ENCODE results near the gene EPS8.
"Not testable (repeated sequence)": the region's sequence is repeated elsewhere in the genome, so short reads cannot be mapped to it uniquely, and the experiment has no call there.

EPS8 gene

GRCh38 chr12:15633201-15633600 is 156.0 kb downstream of the EPS8 start:
- DNase-seq = no peak

- DNase-seq = no peak
Observed at GRCh38 chr12:15632708-15633107, 156.5 kb downstream of the EPS8 start.

DNA sequence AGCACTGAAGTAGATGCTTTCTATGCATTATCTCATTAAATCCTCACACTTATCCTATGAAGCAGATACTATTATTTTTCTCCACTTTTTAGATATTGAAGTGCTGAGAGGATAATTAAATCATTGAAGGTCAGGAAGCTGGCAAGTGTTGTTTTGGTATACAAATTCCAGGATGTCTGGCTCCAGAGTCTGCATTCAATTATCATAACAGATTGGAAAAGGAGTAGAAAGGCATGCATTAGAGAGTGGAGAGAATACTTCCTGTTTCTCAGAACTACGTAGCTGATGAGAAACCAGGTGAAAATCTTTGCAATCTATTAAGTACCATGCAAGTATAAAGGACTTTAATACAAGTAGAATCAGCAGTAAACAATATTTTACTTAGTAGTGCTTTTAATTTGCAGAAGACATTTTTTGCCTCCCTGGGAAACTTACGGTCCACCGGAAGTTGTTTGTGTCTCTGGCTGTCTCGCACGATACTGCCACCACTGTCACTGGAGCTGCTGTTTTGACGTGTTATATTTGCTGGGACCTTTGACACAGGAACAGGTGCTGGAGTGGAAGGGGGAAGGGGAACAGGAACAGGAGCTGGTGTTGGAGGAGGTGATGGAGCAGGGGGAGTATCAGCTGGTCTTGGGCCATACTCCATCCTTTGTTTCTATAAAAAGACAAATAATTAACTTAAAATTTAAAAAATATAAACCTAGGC is 158.0 kb downstream of the EPS8 start:
- DNase-seq = no peak

- DNase-seq = no peak
Observed at GRCh38 chr12:15629761-15630160, 159.4 kb downstream of the EPS8 start.

GRCh38 chr12:15629108-15629507 is 160.1 kb downstream of the EPS8 start:
- no peak for DNase-seq

DNA sequence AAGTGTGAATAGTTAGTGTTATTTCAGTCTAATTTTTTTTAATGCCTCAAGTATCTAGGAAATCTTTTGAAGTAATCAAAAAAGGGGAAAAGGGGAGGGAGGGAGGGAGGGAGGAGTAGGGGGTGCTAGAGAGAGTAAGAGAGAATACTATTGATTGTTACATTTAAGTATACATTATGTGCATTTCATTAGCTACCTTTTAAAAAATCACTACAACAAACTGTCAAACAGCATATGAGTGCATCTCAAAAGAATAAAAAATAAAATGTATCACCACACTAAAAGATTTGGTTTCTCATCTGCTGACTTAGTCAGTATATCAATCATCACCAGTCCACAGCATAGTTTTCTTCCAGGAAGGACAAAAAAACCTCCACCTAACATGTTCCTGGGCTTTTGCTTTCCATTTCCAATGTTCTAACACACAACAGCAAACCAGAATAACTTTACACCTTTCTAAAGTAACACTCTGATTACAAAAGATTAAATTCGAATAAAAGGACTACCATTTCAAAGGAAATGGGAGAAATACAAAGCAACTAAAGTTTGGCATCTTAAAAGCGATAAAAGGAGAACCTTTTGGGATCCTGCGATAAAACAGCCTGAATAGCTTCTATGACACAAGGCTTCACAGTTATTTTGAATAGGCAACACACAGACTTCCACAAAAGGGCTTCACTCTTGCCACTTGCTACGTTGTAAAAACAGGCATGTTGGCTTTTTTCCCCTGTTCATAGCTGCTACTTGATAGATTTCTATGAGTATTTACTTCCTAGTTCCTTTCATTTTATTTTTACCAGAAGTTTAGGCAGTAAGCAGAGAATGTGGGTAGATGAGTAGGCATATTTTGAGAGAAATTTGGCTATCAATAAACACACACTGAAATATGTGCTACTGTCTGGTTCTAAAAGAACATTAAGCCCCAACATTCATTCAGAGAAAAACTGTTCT is 160.9 kb downstream of the EPS8 start:
- no peak for DNase-seq

DNA sequence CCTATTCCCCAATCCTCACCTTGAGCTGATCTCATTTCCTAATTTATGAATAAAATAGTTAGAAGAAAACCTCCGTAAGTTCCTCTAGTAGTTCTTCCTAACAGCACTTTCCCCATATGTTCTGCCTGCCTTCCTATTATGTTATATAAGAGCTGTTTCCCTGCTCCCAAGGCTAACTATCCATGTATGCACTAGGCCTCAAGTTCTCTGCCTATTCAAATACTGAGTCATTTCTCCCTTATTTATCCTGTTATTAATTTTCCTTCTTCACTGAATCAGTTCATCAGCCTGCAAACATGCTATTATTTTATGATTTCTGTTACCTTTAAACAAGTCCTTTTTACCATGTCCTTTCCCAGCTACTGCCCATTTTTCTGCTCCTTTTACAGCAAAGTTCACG is 164.1 kb downstream of the EPS8 start:
- DNase-seq = no peak

DNA sequence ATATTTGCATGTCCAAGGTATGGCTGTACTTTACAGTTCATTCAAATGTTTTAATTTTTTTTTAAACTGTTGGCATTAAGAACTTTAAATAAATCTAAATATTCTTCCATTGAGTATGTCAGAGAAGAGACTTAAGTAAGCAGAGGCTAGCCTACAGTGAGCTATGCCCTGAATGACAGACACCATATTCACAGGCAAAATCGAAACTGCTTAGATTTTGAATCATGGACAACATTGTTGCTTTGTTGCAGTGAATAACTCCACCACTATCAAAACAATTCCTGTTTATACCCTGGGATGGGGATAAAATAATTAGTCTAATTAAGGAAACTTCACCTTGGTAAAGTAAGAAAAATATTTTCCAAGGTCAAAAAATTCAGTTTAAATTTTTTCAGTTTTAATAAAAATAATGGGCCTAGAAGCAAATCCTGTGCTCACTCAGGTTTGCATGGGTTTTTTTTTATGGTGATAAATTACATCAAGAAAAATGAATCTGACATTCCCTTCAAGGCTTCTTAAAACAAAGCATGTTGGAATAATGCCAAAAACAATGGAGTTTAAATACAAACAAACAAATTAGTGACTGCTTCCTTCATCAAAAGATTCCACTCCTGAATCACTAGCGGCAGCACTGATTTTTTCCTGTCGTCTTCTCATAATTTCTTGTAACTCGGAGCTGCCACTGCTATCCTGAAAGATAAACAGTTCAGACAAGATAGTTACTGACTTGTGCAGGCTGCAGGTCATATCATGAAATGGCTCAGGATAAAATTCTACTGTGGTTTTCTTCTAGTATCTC is 168.2 kb downstream of the EPS8 start:
- no peak for DNase-seq

GRCh38 chr12:15616495-15616894 is 172.7 kb downstream of the EPS8 start:
- DNase-seq = not testable (repeated sequence)

DNA sequence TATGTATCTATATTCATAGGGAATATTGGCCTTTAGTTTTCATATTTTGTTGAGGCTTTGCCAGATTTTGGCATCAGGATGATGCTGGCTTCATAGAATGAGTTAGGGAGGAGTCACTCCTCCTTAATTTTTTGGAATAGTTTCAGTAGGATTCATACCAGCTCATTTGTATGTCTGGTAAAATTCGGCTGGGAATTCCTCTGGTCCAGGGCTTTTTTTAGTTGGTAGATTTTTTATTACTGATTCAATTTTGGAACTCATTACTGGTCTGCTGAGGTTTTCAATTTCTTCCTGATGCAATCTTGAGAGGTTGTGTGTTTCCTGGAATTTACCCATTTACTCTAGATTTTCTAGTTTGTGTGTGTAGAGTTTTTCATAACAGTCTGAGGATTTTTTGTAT is 175.2 kb downstream of the EPS8 start:
- DNase-seq = no peak

DNA sequence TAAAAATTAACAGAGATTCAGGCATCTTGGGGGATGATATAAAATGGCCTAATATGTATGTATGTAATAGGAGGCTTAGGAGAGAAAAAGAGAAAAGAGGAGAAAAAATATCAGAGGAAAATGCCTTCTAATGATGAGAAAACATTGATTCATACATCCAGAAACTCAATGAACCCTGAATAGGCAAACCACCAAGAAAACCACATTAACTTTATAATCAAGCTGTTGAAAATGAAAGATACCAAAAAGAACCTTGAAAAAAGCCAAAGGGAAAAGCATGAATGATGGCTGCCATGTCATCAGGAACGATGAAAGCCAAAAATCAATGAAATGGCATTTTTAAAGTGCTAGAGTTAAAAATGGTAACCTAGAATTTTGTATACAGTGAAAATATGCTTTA is 180.2 kb downstream of the EPS8 start:
- DNase-seq = no peak

DNA sequence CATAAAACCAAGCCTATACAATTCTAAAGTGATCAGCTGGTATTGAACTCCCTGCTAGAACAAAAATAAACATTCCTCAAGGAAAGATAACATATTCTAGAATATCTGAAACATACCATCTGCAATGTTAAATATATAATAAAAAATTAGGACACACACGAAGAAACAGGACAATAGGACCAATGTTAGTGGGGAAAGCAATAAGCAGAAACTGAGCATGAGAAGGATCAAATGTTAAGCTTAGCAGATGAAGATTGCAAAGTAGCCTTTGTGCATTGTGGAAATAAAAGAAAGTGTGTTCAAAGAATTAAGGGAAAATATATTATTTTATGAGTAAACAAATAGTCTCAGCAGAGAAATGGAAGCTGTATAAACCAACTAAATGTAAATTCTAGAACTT is 180.8 kb downstream of the EPS8 start:
- DNase-seq = no peak

- no peak for DNase-seq
Observed at GRCh38 chr12:15605881-15606590, 183.2 kb downstream of the EPS8 start.

DNA sequence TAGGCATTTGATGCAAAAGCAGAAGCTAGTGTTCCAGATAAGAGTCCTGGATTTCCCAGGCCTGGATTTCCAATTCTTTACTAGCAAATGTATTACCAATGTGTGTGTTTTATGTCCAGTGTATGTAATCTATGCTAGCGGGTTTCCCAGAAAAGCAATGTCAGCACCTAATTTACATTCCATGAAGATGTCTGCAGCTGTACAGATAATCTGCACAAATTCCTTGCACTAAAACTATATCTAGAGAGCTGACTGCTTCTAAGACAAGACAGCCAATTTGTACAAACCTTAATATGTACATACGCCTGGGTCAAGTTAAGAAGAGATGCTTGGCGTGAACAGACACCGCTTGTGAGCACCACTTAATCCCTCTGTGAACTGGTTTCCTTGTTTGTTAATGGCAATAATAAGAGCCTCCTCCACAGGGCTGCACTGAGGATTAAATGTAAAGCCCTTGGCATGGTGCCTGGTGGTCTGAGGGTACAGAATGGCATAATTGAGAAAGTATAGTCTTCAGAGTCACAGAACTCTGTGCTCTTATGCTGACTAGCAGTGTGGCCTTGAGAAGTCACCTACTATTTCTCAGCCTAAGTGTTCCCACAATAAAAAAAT is 185.6 kb downstream of the EPS8 start:
- DNase-seq = peak; percentile 42

GRCh38 chr12:15602051-15602672 is 187.0 kb downstream of the EPS8 start:
- DNase-seq = no peak

DNA sequence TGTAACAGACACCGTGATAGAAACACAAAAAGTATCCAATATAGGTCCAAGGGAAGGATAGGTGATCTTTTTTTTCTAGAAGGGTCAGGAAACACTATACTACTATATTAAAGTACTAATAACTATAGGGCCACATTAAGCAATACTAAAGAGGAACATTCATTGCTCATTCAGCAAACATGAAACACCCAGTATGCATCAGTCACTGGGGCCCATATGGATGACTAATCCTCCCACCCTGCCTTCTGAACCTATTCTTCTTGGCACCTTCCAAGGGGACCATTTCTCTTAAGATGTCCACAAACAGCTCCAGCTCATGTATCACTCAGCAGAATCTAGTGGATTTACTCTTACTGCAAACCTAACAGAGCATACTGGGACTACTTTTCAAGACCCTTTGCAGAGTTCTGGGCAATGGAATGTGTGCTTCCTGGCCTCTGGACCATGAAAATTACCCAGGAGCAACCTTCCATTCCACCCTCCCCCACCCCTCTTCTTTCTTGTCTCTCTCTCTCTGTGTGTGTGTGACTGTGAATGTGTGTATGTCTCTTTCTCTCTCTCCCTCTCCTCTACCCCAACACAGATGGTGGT is 187.9 kb downstream of the EPS8 start:
- DNase-seq = no peak

DNA sequence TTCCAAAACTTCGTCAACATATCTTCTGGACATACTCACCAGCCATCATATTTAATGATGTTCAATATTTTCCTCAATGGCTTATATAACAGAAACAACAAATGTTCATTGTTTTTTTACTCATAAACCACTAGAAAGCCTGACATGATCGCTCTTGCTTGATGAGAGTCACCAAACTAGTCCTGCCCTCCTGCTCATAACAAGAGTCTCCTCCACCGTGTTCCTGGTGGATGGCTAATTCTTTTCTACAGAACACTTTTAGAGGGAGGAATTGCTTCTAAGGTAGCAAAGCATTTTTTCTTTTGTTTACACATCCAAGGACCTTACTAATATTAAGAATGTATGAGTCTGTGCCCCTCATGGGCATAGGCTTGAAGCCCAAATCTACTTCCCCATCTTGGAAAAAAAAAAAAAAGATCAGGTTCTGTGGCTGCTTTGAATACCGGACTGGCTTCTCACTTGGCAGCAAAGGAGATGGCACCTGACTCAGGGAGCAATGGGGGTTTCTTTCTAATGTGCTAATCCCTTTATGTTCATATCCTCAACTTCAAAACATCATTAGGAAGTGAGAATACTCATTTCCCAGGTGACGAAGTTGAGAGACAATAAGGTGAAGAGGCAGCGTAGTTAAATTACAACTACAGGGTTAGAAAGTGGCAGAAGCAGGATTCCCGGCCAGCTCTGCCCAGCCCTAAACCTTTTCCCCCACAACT is 188.8 kb downstream of the EPS8 start:
- no peak for DNase-seq

- peak; percentile 7 for DNase-seq
Observed at GRCh38 chr12:15599266-15600037, 189.7 kb downstream of the EPS8 start.

GRCh38 chr12:15597125-15597830 is 191.9 kb downstream of the EPS8 start:
- no peak for DNase-seq

Measured in NCI-H1092 treated with DMSO at 0.1 percent for 48 hours (cell line).